K562 (cell line): ENCODE measurements around the gene MIB2. TPM values are rescaled to one million over a fixed set of nuclear protein-coding genes. Genes with fewer than 3 reads are reported as not detected.
"Not testable (repeated sequence)": the region's sequence is repeated elsewhere in the genome, so short reads cannot be mapped to it uniquely, and the experiment has no call there.

ENCODE experiments used
- ATF1 ChIP-seq, 2 experiments: fragments of 450-650 bp in 1 of 2; IDR thresholded peaks; 2 replicates each; pipeline ENCODE4 v1.6.1; 2016; ENCODE audit warnings: missing compliant biosample characterization in 1 of 2, missing genetic modification characterization in 1 of 2
- ATF3 ChIP-seq, 2 experiments: fragments of 450-650 bp in 1 of 2; sonication (generic) in 1 of 2; formaldehyde crosslinking in 1 of 2; IDR thresholded peaks in 1 of 2; conservative IDR thresholded peaks in 1 of 2; 2 replicates each; pipeline versions ENCODE4 v1.6.1 to v1.8.1; 2016 to 2023; ENCODE audit warnings: mild to moderate bottlenecking in 2 of 2, moderate library complexity in 2 of 2, inconsistent platforms in 1 of 2, missing genetic modification reagents in 1 of 2
- C11orf30 ChIP-seq: fragments of 450-650 bp; IDR thresholded peaks from 2 replicates; pipeline ENCODE4 v1.6.1; 2016; ENCODE audit warnings: low read depth, mild to moderate bottlenecking
- CREB1 ChIP-seq, 2 experiments: sonication (generic) in 1 of 2; formaldehyde crosslinking in 1 of 2; IDR thresholded peaks; 2 replicates each; pipeline versions ENCODE4 v1.6.1 to v1.8.0; 2012 to 2022; ENCODE audit warnings: inconsistent platforms in 1 of 2, mild to moderate bottlenecking in 1 of 2, missing genetic modification reagents in 1 of 2, moderate library complexity in 1 of 2
- EGR1 ChIP-seq: fragments of 450-650 bp; conservative IDR thresholded peaks from 2 replicates; pipeline ENCODE4 v1.6.1; 2017; ENCODE audit warnings: mild to moderate bottlenecking
- HNRNPLL ChIP-seq: fragments of 200-400 bp; formaldehyde crosslinking; IDR thresholded peaks from 2 replicates; pipeline ENCODE4 v1.6.1; 2017; ENCODE audit warnings: low read length, low read depth, mild to moderate bottlenecking; ENCODE audit not compliant: poor library complexity, severe bottlenecking
- KDM4B ChIP-seq, 2 experiments: fragments of 450-650 bp in 1 of 2; sonication (generic) in 1 of 2; IDR thresholded peaks; 2 replicates each; pipeline ENCODE4 v1.6.1; 2016 to 2017; ENCODE audit warnings: borderline replicate concordance in 2 of 2, antibody characterized with exemption in 1 of 2, low read depth in 1 of 2, mild to moderate bottlenecking in 1 of 2
- L3MBTL2 ChIP-seq: fragments of 450-650 bp; IDR thresholded peaks from 2 replicates; pipeline ENCODE4 v1.6.1; 2016; ENCODE audit warnings: mild to moderate bottlenecking, moderate library complexity
- NCOA2 ChIP-seq, 2 experiments: fragments of 450-650 bp; IDR thresholded peaks; 2 replicates each; pipeline ENCODE4 v1.6.1; 2018; ENCODE audit warnings: mild to moderate bottlenecking in 2 of 2, moderate library complexity in 1 of 2; ENCODE audit not compliant: partially characterized antibody in 2 of 2
- PHF8 ChIP-seq: fragments of 200-600 bp; sonication (generic); IDR thresholded peaks from 2 replicates; pipeline ENCODE4 v1.6.1; 2012; ENCODE audit warnings: mixed run types, mild to moderate bottlenecking, inconsistent platforms, low read length, moderate library complexity, borderline replicate concordance
- POU5F1 ChIP-seq: fragments of 150-350 bp; IDR thresholded peaks from 2 replicates; pipeline ENCODE4 v1.6.1; 2014; ENCODE audit warnings: borderline replicate concordance, low read length, low read depth, mild to moderate bottlenecking; ENCODE audit not compliant: partially characterized antibody
- RAD21 ChIP-seq, 2 experiments: fragments of 250-450 bp in 1 of 2; fragments of 450-650 bp in 1 of 2; sonication (Bioruptor Pico) in 1 of 2; formaldehyde crosslinking in 1 of 2; IDR thresholded peaks in 1 of 2; conservative IDR thresholded peaks in 1 of 2; 2 replicates each; pipeline versions ENCODE4 v1.4.0 to v1.8.0; 2020 to 2022; ENCODE audit warnings: mild to moderate bottlenecking in 2 of 2, moderate library complexity in 1 of 2
- SIN3A ChIP-seq, 2 experiments: fragments of 150-350 bp in 1 of 2; IDR thresholded peaks; 2 replicates each; pipeline ENCODE4 v1.6.1; 2011 to 2016; ENCODE audit warnings: borderline replicate concordance in 2 of 2, low read depth in 2 of 2, low read length in 2 of 2, mild to moderate bottlenecking in 2 of 2, moderate library complexity in 2 of 2; ENCODE audit not compliant: control insufficient read depth in 1 of 2
- STAT6 ChIP-seq: sonication (generic); formaldehyde crosslinking; IDR thresholded peaks from 2 replicates; pipeline ENCODE4 v1.8.1; 2023; ENCODE audit warnings: mild to moderate bottlenecking, missing genetic modification reagents
- TARDBP ChIP-seq: fragments of 450-650 bp; IDR thresholded peaks from 2 replicates; pipeline ENCODE4 v1.6.1; 2016
- ZKSCAN1 ChIP-seq: fragments of 150-350 bp; IDR thresholded peaks from 2 replicates; pipeline ENCODE4 v1.6.1; 2016; ENCODE audit warnings: low read depth, low read length
- ZNF583 ChIP-seq: fragments of 250-450 bp; sonication (Bioruptor Pico); IDR thresholded peaks from 2 replicates; pipeline ENCODE4 v1.4.0; 2020
- ZSCAN29 ChIP-seq: fragments of 450-650 bp; IDR thresholded peaks from 2 replicates; pipeline ENCODE4 v1.6.1; 2017
- polyA plus RNA-seq, 8 experiments: library from polyadenylated mRNA; depleted of rRNA in 4 of 8; stranded (reverse) in 5 of 8; unstranded in 3 of 8; fragments of >200 nt; fragmentation: Nextera tagmentation in 2 of 8; fragmentation: Illumina TruSeq in 1 of 8; extraction: Ambion mirVana in 2 of 8; extraction: Trizol in 1 of 8; gene quantifications; 2 replicates each; pipeline versions ENCODE4 v1.2.1 to v1.2.3, GENCODE V29; 2011 to 2014; ENCODE audit warnings: inconsistent platforms in 1 of 8, missing spikeins in 1 of 8
- total RNA-seq, 7 experiments: library from RNA; depleted of rRNA in 6 of 7; stranded (reverse); fragments of >200 nt in 6 of 7; fragmentation: Illumina TruSeq in 2 of 7; extraction: Trizol in 2 of 7; gene quantifications; 2 replicates each; pipeline versions ENCODE4 v1.2.1 to v1.2.3, GENCODE V29; 2011 to 2021; ENCODE audit warnings: low replicate concordance in 1 of 7
- TF ChIP-seq, protein P1 (sequence below): fragments of 250-450 bp; sonication (Bioruptor Pico); IDR thresholded peaks from 2 replicates; pipeline ENCODE4 v1.4.0; 2020; ENCODE audit warnings: mild to moderate bottlenecking

MIB2 gene
- total and polyA plus RNA-seq, 9 of the 15 experiments (the other 6 are each of a cell fraction or from before 2014, with no cell fraction given): 0.04 to 17.0 (median 4.9) TPM; not detected in 1

- TF ChIP-seq STAT6 (peak; percentile 85; the same call in 1 of the 2 replicates), CREB1 (IDR thresholded peaks at IDR 0.05) (peak; percentile 97), CREB1 (CRISPR knock-in tag; IDR thresholded peaks at IDR 0.05) (peak; percentile 97), ATF1 (tag; IDR thresholded peaks at IDR 0.05) (peak; percentile 100), KDM4B (IDR thresholded peaks at IDR 0.05; ENCODE audit: borderline replicate concordance in 2 of 2, low read depth in 1 of 2) (0 out of 4 replicates have a peak, but pooled peaks of 1 of the 2 experiments have one; percentile 31), NCOA2 (IDR thresholded peaks at IDR 0.05; ENCODE audit: partially characterized antibody in 2 of 2) (peak in 1 of 2 experiments; percentile 23), C11orf30 (peak; percentile 100), EGR1 (peak; percentile 58), POU5F1 (peak; percentile 35), ZKSCAN1 (peak; percentile 61; the same call in 1 of the 2 replicates), L3MBTL2 (peak; percentile 83), ATF3 (IDR thresholded peaks at IDR 0.05) (peak; percentile 82), ATF3 (CRISPR knock-in tag; conservative IDR thresholded peaks at IDR 0.05) (0 out of 2 replicates have a peak, but pooled peaks have one; percentile 30), ZNF583 (CRISPR knock-in tag) (0 out of 2 replicates have a peak, but pooled peaks have one; percentile 11), PHF8 (peak; percentile 27; the same call in 1 of the 2 replicates), HNRNPLL (peak; percentile 57), SIN3A (IDR thresholded peaks at IDR 0.05; ENCODE audit: borderline replicate concordance in 2 of 2, control insufficient read depth in 1 of 2, low read depth in 2 of 2, low read length in 2 of 2) (peak; percentile 84 to 88; a peak in 3 of 4 replicates), RAD21 (CRISPR knock-in tag; conservative IDR thresholded peaks at IDR 0.05 in 1 of 2, IDR thresholded peaks at IDR 0.05 in 1 of 2) (0 out of 4 replicates have a peak, but pooled peaks of 1 of the 2 experiments have one; percentile 4), TARDBP (peak; percentile 58; the same call in 1 of the 2 replicates), ZSCAN29 (0 out of 2 replicates have a peak, but pooled peaks have one; percentile 38)
- not testable (repeated sequence) for TF ChIP-seq ATF1 (CRISPR knock-in tag; IDR thresholded peaks at IDR 0.05)
- TF ChIP-seq, protein P1, sequence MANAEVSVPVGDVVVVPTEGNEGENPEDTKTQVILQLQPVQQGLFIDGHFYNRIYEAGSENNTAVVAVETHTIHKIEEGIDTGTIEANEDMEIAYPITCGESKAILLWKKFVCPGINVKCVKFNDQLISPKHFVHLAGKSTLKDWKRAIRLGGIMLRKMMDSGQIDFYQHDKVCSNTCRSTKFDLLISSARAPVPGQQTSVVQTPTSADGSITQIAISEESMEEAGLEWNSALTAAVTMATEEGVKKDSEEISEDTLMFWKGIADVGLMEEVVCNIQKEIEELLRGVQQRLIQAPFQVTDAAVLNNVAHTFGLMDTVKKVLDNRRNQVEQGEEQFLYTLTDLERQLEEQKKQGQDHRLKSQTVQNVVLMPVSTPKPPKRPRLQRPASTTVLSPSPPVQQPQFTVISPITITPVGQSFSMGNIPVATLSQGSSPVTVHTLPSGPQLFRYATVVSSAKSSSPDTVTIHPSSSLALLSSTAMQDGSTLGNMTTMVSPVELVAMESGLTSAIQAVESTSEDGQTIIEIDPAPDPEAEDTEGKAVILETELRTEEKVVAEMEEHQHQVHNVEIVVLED (CRISPR knock-in tag): peak; percentile 41; the same call in 1 of the 2 replicates
Observed at GRCh38 chr1:1658583-1659549, 43.6 kb downstream of the MIB2 start, which contains the start of gene CDK11B (continued).
